Body of pancreas (tissue), 4 donors: ENCODE measurements around the gene GGA2.

ENCODE experiments used
- POLR2A ChIP-seq, 3 donors: fragments of 450-650 bp; IDR thresholded peaks; one replicate each; pipeline ENCODE4 v1.6.1; 2016; ENCODE audit warnings: antibody characterized with exemption in 3 of 3, mild to moderate bottlenecking in 2 of 3
- TF ChIP-seq, protein P1 (sequence below), 7 experiments: fragments of 450-650 bp in 4 of 7; fragments of 200-600 bp in 3 of 7; sonication (generic) in 3 of 7; IDR thresholded peaks; one replicate each; pipeline ENCODE4 v1.5.1; 2016 to 2019; ENCODE audit warnings: antibody characterized with exemption in 7 of 7

DNA sequence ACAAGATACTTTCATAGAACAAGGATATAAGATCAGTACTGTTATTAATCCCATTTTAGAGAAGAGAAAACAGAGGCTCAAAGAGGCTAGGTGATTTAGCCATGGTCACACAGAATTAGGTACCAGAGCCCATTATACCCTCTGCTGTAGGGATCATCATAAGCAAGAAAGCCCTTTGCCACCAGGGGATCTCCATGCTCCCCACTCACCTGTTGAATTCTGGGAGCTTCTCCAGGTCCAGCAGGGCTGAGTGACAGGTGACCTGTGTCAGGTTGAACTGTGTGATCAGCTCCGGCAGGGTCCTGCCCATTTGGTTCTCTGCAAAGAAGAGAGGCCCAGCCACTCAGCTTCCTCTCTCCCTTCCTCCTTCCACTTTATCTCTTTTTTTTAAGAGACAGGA is 22.2 kb upstream of the GGA2 start:
- no peak for TF ChIP-seq POLR2A (IDR thresholded peaks at IDR 0.05)
- TF ChIP-seq, protein P1, sequence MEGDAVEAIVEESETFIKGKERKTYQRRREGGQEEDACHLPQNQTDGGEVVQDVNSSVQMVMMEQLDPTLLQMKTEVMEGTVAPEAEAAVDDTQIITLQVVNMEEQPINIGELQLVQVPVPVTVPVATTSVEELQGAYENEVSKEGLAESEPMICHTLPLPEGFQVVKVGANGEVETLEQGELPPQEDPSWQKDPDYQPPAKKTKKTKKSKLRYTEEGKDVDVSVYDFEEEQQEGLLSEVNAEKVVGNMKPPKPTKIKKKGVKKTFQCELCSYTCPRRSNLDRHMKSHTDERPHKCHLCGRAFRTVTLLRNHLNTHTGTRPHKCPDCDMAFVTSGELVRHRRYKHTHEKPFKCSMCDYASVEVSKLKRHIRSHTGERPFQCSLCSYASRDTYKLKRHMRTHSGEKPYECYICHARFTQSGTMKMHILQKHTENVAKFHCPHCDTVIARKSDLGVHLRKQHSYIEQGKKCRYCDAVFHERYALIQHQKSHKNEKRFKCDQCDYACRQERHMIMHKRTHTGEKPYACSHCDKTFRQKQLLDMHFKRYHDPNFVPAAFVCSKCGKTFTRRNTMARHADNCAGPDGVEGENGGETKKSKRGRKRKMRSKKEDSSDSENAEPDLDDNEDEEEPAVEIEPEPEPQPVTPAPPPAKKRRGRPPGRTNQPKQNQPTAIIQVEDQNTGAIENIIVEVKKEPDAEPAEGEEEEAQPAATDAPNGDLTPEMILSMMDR (IDR thresholded peaks at IDR 0.05) = no peak
